ENCODE measurements around the gene GLI1. TPM values are rescaled to one million over a fixed set of nuclear protein-coding genes. Genes with fewer than 3 reads are reported as not detected.

GLI1 gene
- total RNA-seq, 1 experiment from 2014 or later, result 4.0 TPM

GRCh38 chr12:57460841-57461275 lies 1.3 kb downstream of the GLI1 start:
- DNase-seq (ENCODE audit: low read depth), result no peak

GRCh38 chr12:57461276-57461916 lies 1.8 kb downstream of the GLI1 start:
- DNase-seq (ENCODE audit: low read depth), result no peak

- DNase-seq (ENCODE audit: low read depth), result peak; percentile 48
Observed at GRCh38 chr12:57461917-57462250, 2.3 kb downstream of the GLI1 start.

- DNase-seq (ENCODE audit: low read depth), result peak; percentile 88
Observed at GRCh38 chr12:57462251-57462911, 2.8 kb downstream of the GLI1 start.

- DNase-seq (ENCODE audit: low read depth), result no peak
Observed at GRCh38 chr12:57462912-57463253, 3.3 kb downstream of the GLI1 start.

GRCh38 chr12:57464569-57464968 lies 5.0 kb downstream of the GLI1 start:
- no peak for DNase-seq (ENCODE audit: low read depth)

GRCh38 chr12:57465030-57465746 lies 5.6 kb downstream of the GLI1 start:
- no peak for DNase-seq (ENCODE audit: low read depth)

- no peak for DNase-seq (ENCODE audit: low read depth)
Observed at GRCh38 chr12:57465747-57466505, 6.3 kb downstream of the GLI1 start.

GRCh38 chr12:57467212-57467874 lies 7.8 kb downstream of the GLI1 start:
- DNase-seq (ENCODE audit: low read depth), result no peak

- no peak for DNase-seq (ENCODE audit: low read depth)
Observed at GRCh38 chr12:57467915-57468314, 8.3 kb downstream of the GLI1 start.

- no peak for DNase-seq (ENCODE audit: low read depth)
Observed at GRCh38 chr12:57469296-57470164, 9.9 kb downstream of the GLI1 start.

- DNase-seq (ENCODE audit: low read depth), result no peak
Observed at GRCh38 chr12:57470286-57470969, 10.8 kb downstream of the GLI1 start.

- no peak for DNase-seq (ENCODE audit: low read depth)
Observed at GRCh38 chr12:57470970-57471656, 11.5 kb downstream of the GLI1 start.

GRCh38 chr12:57471661-57472060 lies 12.1 kb downstream of the GLI1 start:
- no peak for DNase-seq (ENCODE audit: low read depth)

- DNase-seq (ENCODE audit: low read depth), result no peak
Observed at GRCh38 chr12:57472391-57472790, 12.8 kb downstream of the GLI1 start.

GRCh38 chr12:57473392-57473791 lies 13.8 kb downstream of the GLI1 start:
- DNase-seq (ENCODE audit: low read depth), result no peak

GRCh38 chr12:57473886-57474285 lies 14.3 kb downstream of the GLI1 start:
- DNase-seq (ENCODE audit: low read depth), result no peak

GRCh38 chr12:57474430-57474829 lies 14.8 kb downstream of the GLI1 start:
- no peak for DNase-seq (ENCODE audit: low read depth)

GRCh38 chr12:57474862-57475261 lies 15.3 kb downstream of the GLI1 start:
- no peak for DNase-seq (ENCODE audit: low read depth)

All from HT1080 (cell line).